Loucy (cell line): ENCODE results near the gene LIN9.

Experiments
- CTCF ChIP-seq: fragments of 200-600 bp; sonication (generic); conservative IDR thresholded peaks from 2 replicates; pipeline ENCODE4 v1.5.1; 2014; ENCODE audit warnings: mild to moderate bottlenecking, antibody characterized with exemption, low read length
- EZH2phosphoT487 ChIP-seq: fragments of 200-600 bp; IDR thresholded peaks from 2 replicates; pipeline ENCODE4 v1.6.1; 2018; ENCODE audit warnings: antibody characterized with exemption, mild to moderate bottlenecking, moderate library complexity, borderline replicate concordance

GRCh38 chr1:226302731-226303130 lies 6.2 kb downstream of the LIN9 start:
- TF ChIP-seq CTCF, result no peak
- no peak for TF ChIP-seq EZH2phosphoT487
